ENCODE measurements around the gene SLC39A13.

Gene SLC39A13

GRCh38 chr11:47387944-47388696, 20.3 kb upstream of the SLC39A13 start:
- no peak for DNase-seq

DNA sequence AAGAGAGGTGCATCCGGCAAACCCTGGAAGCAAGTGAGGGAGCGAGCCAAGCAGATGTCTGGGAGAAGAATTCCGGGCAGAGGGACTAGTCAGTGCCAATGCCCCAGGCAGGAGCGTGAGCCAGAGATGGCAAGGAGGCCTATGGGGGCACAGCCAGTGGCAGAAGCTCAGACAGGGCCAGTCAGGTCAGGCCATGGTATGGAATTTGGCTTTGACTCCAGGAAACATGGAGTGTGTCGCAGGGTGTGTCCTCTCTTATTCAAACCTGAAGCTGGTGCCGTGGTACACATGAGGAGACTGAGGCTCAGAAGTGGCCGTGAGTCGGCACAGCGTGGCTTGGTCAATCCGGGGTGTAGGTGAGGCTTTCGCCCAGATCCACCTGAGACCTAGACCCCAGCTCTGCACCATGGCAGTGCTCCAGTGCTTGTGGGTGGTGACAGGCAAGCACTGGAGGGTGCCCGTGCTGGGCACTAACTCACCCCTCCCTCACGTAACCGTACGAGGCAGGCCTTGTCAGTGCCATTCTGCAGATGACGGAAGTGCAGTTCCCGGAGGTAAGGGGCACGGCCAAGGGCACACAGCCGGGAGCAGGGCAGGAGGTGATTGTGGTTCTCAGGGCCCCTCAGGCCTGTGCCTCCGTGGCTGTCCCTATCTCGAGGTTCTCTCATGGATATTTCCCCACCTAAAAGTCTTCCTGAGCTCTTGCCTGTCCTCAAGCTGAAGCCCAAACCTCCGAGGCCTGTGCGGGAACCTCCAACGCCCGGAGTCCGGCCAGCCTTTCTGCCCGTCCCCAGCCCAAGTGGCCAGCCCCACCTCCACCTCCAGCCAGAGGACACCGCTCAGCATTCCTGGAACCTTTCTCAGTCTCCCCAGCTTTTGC, 19.5 kb upstream of the SLC39A13 start:
- DNase-seq: no peak

- DNase-seq: no peak
Measured at GRCh38 chr11:47389577-47390421, 18.6 kb upstream of the SLC39A13 start.

DNA sequence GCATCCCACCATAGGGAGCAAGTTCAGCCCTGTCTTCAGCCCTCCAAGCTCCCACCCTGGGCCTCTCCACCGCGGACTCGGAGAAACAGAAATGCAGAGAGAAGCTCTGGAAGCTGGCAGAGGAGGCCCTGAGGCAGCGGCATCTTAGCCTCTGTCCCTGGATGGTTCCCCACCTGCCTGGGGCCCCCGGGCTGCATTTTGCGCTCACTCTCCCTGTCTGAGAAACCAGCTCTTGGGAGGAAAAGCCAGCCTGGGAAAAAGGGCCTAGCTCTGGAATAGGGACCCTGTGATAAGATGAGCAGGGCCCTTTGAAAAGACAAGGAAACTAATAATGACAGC, 18.0 kb upstream of the SLC39A13 start:
- DNase-seq: no peak

DNA sequence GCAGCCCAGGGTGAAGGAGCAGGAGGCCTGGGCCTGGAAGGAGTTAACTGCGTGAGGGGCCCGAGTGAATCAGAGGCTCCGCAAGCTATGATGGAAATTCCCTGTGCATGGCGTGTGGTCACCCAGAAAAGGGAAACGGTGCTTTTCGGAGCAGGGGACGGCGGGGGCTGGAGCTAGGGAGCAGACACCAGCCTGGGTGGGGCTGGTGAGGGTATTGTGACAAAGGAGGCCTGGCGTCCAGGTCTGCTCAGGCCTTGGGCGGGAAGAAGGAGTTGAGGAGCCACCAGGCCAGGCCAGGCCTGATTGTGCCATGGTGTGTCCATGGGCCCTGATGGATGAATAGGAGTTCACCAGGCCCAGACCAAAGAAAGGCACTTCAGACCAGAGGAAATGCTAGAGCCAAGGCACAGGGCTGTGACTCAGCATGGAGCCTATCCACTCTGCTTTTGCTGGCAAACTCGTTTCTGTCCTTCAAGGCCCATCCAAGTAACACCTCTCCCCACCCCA, 17.3 kb upstream of the SLC39A13 start:
- DNase-seq: peak; percentile 34

- DNase-seq: no peak
Measured at GRCh38 chr11:47391711-47392432, 16.5 kb upstream of the SLC39A13 start.

DNA sequence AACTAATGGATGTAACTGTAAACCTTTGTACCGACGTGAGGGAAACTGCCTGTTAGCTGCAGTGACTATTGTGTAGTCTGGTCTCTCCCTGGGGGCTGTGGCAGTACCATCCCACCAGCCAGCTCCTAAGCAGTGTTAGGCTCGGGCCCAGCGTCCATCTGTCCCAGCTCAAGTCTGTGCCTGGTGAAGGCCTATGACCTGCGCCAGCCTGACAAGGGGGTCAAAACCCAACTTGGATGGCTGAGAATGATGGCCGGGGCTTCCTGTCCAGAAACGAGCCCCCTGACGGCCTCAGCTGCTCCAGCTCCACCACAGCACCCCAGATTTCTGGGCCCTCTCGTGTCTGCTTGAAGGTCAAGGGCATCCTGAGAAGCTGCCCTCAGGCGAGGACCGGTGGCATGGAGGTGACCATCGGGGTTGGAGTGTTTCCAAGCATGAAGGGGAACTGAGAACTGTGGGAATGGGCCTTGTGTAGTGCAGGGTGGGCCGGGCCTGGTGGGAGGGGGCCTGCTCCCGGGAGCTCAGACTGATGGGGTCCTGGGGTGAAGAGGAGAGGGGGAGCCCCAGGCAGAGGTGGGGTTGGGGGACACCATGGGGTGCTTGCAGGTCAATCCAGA, 15.7 kb upstream of the SLC39A13 start:
- DNase-seq: no peak

- no peak for DNase-seq
Measured at GRCh38 chr11:47393163-47394049, 15.0 kb upstream of the SLC39A13 start.

- no peak for DNase-seq
Measured at GRCh38 chr11:47394050-47394321, 14.4 kb upstream of the SLC39A13 start.

DNA sequence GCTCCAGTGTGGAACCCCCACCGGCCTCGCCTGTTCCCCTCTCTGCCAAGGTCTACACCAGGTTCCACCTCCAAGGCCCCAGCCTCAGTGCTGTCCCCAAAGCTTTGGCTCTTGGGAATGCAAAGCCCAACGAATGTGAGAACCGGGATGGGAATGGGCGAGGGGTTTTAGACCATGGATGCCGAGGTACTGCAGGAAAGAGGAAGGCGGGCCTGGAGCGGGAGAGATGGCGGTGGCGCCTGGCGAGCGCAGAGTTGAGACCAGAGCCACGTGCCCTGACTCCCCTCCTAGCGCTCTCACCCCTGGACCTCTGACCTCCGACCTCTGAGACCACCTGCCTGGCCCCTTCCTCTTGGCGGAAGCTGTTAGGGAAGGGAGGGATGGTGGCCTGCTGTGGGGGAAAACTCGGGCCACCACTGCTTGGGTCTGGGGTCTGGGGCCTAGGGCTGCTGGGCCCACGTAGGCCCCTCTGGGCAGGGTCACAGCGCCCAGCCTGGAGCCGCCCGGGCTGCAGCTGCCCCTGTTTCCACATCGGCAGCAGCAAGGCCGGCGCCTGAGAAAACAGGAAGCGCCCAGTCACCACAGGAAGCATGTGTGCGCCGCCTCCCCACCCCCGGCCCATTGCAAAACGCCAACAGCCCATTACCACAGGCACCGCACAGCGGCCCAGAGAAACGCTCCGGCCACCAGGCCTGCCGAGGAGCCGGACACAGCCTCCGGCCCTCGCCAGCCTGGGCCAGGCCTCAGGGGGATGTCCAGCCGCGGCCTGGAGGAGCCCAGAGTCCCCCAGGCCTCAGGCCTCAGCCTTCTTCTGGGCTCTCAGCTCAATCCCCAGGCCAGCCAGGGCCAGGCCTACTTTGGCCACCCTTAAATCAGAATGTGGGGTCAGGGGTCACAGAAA, 13.8 kb upstream of the SLC39A13 start:
- peak; percentile 70 for DNase-seq

- DNase-seq: no peak
Measured at GRCh38 chr11:47395223-47396048, 13.0 kb upstream of the SLC39A13 start.

- no peak for DNase-seq
Measured at GRCh38 chr11:47396049-47396320, 12.4 kb upstream of the SLC39A13 start.

- no peak for DNase-seq
Measured at GRCh38 chr11:47398011-47398410, 10.4 kb upstream of the SLC39A13 start.

- DNase-seq: no peak
Measured at GRCh38 chr11:47398551-47398950, 9.8 kb upstream of the SLC39A13 start.

GRCh38 chr11:47399860-47400767, 8.3 kb upstream of the SLC39A13 start:
- DNase-seq: no peak

GRCh38 chr11:47400768-47401279, 7.6 kb upstream of the SLC39A13 start:
- DNase-seq: no peak

DNA sequence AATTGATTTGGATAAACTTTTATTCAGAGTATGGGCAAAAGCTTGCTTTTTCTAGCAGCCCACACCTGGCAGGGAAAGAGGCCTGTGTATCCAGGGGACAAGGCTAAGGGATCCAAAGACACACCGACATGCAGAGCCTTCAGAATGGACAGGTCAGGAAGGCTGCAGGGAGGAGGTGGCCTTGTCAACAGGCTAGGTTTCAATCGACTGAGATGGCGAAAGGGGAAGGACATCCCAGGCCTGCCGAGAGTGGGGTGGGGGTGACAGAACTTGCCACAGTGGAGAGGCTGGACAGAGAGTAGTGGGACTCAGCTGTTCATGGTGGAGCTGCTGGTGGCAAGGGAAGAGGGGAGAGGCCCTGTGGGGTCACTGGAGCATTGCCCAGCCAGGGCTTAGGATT, 5.3 kb upstream of the SLC39A13 start:
- DNase-seq: no peak

DNA sequence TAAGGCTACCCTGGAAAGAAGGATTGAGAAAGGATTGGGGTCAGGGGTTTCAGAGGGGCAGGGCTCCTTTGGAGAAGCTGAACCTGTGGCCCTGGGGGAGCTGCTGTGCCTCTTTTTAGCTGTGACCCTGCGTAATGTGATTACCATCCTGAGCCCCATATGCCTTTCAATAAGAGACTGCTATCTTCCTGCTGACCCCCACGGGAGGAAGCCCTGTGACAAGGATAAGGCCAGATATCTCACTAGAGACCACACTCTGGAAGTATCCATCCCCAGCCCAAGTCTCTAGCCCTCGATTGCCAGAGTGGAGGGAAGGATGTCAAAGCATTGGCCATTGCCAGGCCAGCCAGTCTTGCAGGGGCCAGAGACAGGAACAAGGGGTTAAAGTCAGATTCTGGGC, 4.8 kb upstream of the SLC39A13 start:
- no peak for DNase-seq
